Measurements from ENCODE around the gene FANCC.
"Not testable (repeated sequence)": the region's sequence is repeated elsewhere in the genome, so short reads cannot be mapped to it uniquely, and the experiment has no call there.

Gene FANCC

DNA sequence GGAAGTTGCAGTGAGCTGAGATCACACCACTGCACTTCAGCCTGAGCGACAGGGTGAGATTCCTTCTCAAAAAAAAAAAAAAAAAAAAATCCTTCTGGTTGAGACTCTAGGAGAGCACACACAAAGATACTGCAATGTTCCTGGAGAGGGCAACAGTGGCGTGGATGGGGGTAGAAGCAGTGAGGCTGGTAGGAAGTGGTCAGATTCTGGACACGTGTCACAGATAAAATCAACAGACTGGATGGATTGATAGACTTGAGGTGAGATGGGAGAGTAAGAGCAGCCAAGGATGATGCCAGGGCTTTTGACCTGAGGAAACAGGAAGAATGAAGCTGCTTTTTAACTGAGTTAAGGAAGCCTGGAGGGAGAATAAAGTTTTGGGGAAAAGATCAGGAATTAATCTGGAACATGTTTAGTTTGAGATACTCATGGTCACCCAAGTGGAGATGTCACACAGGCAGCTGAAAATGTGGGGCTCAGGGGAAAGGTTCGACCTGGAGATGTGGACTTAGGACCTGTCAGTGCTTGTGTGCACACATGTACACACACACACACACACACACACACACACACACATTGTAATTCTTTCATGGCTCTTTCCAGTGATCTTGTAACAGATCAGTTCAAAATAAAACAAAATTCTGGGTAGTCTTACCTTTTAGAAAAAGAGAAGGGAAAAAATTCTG, 88.1 kb downstream of the FANCC start:
- no peak for DNase-seq (ENCODE audit: low spot score)

DNA sequence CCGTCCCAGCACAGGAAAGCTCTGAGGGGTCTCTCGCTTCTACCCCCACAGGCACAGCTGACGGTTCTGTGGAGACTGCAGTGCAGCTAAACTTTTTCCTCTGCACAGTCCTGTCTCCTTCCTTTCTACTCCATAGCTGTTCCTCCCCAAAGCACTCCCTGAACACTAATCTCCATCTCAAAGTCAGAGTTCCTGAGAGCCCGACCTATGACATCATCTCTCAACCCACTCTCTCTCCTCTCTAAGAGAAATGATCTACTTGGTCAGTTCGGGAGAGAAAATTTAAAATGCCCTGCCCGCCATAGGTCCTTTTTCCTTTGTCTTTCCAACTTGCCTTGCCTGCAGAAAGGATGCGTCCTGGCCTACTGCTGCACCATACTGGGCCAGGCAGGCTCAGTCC, 90.6 kb downstream of the FANCC start:
- DNase-seq (ENCODE audit: low spot score) = no peak

DNA sequence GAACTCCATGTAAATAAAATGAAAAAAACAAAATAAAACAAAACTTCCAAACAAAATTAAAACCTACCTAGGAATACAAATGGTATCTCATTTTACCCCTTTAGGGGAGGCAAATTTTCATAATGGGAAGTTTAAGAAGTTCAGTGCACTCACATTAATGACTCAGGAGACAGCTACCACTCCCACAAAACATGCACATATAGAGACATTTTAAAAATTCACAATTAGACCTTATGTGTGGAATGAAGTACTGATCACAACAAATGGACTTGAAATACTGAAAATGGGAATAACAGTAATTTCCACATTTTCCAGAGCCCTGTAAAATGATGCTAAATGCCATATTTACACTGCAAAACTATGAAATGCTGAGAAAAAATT, 91.8 kb downstream of the FANCC start:
- DNase-seq (ENCODE audit: low spot score) = no peak

DNA sequence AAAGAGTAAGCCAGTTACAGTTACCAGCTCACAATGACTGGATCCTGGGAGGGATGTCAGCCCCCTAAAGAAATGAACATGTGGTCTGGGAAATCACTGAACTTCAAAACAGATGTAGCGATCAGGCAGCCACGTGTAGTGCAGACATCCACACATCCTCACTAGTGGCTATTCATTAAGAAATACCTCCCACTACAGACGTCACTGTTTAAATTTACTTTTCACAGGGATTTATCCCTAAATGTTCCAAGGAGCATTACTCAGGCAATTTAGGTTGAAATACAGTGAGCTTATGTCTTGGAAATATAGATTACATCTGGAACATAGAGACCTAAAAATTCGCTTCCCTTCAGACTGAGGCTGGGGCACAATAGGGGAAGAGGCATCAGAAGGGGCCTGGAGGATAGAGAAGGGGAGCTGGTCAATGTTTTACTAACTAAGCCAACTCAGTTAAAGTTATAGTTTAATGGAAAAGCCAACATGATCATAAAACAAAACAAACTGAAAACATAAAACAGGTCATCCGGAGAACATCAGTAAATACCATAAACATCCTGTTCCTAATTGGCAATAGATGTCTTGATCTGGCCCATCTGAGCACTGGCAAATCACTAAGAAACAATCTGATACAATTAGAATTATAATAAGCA, 92.3 kb downstream of the FANCC start:
- DNase-seq (ENCODE audit: low spot score) = no peak

DNA sequence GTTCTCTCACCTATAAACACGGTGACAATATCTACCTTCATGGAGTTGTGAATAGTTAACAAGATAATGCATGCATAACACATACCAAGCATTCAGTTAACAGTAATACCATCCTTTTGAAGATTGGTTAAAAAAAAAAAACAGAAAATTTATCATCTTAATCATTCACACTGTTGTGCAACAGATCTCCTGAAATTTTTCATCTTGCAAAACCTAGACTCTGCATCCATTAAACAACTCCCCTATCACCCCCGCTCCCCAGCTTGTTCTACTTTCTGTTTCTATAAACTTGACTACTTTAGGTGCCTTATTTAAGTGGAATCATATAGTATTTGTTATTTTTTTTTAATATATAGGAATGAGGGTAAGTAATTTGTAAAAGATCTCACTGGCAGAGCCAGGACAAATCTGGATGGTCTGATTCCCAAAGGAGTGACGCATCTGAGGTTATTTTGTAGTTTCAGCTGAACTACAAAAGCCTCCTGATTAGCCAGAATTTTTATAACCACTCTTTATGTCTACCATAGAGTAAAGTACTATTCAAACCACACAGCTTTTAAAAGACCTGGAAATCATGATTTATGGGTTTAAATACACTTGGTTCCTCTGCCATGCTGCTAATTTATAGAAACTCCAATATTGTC, 93.0 kb downstream of the FANCC start:
- no peak for DNase-seq (ENCODE audit: low spot score)

DNA sequence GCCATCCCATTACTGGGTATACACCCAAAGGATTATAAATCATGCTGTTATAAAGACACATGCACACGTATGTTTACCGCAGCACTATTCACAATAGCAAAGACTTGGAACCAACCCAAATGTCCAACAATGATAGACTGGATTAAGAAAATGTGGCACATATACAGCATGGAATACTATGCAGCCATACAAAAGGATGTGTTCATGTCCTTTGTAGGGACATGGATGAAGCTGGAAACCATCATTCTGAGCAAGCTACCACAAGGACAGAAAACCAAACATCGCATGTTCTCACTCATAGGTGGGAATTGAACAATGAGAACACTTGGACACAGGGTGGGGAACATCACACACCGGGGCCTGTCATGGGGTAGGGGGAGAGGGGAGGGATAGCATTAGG, 97.2 kb downstream of the FANCC start:
- DNase-seq (ENCODE audit: low spot score) = not testable (repeated sequence)

DNA sequence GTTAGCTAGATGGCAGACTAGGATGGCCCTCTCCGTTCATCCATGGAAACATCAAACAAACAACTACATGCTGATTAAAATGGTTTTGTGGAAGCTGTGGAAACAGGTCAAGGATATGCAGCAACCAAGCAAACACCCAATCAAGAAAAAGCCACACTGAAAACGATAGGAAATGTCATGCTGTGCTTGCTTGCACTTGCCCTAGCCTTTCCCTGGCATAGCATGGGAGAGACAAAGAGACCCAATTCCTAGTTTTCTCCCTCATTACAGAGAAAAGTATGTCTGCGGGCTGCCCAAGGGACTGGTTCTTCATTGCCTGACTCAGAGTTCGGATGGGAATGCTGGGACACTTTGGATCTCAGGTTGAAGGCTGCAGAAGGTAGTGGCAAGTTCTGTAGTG, 98.7 kb downstream of the FANCC start:
- DNase-seq (ENCODE audit: low spot score) = no peak

DNA sequence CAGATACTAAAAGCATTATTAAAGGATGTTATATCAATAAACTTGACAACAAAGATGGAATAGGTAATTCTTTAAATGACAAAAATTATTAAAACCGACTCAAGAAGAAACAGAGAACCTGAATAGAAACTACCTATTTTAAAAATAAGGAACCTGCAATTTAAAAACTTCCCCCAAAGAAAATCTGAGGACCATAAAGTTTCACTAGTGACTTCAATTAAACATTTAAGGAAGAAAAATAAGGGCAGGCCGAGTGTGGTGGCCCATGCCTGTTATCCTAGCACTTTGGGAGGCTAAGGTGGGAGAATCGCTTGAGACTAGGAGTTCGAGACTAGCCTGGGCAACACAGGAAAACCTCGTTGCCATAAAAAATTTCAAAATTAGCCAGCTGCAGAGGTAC, 99.6 kb downstream of the FANCC start:
- no peak for DNase-seq (ENCODE audit: low spot score)

DNA sequence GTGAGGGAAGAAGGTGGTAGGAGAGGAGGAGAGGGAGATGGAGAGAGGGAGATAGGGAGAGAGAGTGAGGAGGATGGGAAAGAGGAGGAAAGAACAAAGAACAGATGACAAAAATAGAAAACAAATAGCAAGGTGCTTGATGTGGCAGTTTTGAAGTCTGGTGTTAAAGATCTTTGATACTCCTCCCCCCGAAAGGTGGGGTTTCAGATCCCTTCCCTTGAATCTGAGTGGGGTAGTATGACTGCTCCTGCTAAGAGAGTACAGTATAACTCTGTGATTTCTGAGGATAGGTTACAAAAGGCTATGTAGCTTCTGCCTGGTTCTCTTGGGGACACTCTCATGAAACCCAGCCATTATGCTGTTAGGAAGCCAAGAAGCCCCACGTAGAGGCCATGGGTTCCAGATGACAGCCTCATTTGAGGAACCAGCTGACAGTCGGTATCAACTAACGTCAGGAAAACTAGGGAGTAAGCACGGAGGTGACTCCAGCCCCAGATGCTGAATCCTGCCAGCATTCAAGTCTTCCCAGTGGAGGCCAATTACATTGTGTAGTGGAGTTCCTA, 102.1 kb downstream of the FANCC start:
- no peak for DNase-seq (ENCODE audit: low spot score)

DNA sequence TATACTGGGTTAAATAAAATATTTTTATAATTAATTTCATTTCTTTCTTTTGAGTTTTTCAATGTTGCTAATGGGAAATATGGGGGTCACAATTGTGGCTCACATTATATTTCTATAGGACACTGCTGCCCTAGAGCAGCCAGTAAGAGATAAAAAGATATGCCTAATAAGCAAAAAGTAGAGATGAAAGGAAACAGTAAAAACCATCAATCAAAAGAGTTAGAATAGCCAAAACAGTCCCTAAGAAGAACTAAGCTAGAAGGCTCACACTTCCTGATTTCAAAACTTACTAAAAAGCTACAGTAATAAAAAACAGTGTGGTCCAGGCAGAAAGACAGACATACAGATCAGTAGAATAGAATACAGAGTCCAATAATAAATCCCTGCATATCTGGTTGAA, 104.4 kb downstream of the FANCC start:
- DNase-seq (ENCODE audit: low spot score) = no peak

DNA sequence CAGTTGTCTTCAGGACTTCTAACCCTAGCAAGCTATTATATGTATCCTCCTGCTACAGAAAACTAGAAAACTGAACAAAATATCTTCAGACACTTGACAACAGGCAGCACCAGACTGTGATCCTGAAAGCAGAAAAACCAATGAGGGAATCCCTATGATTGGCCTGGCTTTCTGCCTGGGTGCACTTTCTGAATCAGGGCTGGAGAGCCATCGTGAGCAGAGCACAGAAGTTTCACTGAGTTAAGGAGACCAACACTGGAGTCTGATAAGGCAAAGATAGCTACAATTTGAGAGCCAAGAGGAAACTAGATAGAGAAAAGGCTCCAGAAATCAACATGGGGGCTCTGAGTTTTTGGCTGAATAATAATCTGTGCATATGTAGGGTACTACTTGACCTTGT, 106.5 kb downstream of the FANCC start:
- no peak for DNase-seq (ENCODE audit: low spot score)

DNA sequence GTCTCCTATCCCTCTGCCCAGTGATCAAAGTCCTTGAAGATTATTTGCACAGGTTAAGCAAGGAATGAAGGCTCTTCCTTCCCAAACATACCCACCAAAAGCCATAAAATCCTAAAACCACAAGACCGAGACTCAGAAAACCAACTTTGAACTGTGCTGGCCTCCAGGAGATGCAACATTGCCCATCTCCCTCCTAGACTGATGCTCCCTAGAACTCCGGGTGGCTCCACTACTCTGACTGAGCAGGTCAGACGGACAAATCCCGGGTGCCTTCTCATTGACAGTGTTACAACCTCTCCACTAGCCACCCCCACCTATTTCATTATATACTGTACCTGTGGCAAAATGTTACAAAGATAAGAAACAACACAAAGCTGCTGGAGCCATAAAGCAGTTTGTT, 110.1 kb downstream of the FANCC start:
- DNase-seq (ENCODE audit: low spot score) = no peak

DNA sequence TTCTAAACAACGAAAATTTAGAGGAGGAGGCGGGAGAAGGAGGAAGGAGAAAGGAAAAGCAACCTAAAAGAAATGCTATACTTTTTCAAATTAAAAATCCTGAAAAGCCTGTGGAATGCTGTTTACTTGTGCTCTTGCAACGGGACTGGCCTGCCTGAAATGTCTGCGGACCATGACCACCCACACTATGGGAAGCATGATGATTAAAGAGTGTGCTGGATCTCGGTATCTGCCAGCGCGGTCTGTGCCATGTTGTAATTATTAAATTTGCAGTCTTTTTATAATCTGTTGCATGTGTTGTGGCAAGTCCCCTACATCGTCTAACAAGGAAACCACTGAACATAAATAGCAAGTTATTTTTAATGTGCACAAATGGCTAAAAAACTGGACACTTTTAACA, 111.4 kb downstream of the FANCC start:
- DNase-seq (ENCODE audit: low spot score) = peak; percentile 57

DNA sequence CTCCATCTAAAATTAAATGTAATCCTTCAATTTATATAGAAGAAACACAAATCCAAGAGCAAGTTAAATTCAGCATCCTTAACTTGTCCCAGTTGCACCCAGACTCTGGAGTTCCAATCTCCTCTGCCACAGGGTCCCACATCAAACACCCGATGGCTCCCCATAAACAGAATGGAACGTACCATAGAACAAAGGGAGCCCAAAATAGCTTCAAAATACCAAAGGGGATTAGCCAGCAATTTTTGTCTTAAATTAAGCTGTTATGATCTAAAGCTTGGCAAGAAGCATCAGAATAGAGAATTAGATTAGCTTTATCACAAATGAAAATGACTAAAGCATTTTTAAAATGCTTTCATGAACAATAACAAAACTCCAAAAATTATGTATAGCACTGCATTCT, 112.8 kb downstream of the FANCC start:
- no peak for DNase-seq (ENCODE audit: low spot score)

DNA sequence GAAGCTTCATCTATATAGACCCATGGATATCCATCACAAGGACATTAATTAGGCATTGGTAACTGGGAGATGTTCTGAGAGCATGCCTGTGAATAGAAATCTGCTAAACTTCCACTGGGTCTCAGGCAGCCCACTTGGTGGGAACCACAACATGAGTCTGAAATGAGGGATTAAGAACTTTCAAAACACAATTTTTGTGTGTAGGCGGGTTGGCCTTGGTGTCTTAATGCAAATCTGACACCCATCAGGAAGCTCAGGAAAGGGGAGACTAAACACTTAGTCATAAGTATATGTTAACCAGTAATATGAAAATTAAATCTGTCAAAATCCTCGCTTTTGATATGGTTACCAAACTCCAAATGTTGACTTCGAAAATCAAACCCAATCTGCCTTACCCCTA, 113.2 kb downstream of the FANCC start:
- DNase-seq (ENCODE audit: low spot score) = no peak

DNA sequence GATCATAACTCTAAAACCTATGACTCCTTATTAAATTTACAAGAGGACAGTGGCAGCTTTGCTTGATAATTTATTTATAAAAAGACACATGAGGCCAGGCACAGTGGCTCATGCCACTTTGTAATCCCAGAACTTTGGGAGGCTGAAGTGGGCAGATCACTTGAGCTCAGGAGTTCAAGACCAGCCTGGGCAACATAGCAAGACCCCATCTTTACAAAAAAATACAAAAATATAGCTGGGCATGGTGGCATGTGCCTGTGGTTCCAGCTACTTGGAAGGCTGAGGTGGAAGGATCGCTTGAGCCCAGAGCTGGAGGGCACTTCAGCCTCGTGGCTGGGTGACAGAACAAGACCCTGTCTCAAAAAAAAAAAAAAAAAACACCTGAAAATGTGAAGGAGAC, 114.5 kb downstream of the FANCC start:
- not testable (repeated sequence) for DNase-seq (ENCODE audit: low spot score)

DNA sequence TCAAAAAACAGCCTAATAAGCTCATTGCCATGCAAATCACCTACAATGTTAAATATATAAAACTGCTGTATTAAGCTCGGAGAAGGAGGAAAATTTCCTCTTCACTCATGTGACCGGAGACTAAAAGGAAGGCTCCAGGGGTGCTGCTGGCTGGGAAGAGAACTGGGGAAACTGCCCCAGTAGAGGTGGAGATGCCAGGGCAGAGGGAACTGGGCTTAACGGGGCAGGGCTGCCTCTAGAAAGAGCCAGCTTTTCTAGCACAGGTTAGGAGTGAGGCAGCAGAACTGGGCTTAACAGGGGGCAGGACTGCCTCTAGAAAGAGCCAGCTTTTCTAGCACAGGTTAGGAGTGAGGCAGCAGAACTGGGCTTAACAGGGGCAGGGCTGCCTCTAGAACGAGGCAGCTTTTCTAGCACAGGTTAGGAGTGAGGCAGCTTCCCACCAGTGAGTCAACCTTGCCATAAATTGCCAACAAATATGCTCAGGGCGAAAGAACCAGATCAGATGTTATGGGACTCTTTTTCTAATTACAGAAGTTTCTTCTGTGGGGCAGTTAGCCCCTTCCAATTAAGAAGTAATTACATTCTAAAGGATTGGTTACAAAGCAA, 115.3 kb downstream of the FANCC start:
- DNase-seq (ENCODE audit: low spot score) = no peak

DNA sequence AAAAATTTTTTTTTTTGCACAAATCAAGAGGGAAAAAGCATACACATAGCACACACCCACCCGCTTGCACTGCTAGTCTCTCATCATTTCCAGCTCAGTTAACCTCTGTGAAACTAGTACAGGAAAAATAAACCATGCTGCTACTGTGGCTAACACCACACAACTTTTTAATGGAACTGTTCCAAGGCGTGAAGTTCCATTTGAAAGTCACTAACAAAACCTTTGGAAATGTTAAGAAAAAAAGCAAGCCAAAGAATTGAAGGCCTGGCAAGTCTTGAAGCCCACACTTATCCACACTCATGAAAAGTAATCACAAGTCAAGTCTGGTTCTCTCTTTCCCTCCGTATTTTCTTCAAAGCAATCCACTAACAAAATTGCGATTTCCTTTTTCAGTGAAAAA, 116.3 kb downstream of the FANCC start:
- no peak for DNase-seq (ENCODE audit: low spot score)

DNA sequence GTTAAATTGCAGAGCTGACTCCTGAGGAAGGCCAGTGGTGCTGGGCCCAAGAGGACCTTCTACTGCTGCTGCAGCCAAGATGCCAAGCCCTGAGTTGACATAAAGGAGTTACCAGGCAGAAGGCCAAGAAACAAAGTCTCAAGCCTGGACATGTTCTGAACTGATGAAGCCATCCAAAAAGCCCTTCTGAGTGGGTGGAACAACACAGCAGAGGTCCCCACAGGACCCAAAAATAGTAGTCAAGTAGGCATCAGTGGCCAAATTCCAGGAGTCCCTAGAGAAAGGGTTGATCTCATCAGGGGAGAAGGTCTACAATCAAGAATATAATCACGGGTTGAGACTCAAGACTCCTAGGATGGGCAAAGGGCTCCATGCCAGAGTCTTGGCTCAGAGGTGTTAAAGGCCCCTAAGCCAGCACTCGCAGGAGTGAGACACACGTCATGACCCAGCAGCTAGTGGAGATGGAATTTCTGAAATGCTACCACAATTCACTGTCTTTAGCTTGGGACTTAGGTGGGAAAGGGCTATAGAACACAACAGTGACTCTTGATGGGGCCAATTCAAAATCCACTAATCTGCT, 119.7 kb downstream of the FANCC start:
- DNase-seq (ENCODE audit: low spot score) = peak; percentile 51

DNA sequence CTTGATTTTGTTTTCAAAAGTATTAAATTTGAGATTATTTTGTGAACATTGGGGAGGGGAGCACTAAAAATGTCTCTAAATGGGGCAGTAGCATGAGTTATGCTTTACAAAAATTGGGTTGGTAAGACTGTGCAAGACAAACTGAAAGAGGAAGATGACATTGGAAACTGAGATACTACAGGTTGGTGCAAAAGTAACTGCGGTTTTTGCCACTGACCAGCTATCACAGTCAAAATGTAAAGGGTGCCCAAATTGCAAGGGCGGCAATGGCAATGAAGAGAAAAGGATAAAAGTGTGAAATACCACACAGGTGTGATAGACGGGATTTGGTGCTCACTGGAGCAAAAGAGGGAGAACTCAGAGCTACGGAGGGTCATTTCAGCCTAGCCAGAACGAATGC, 124.0 kb downstream of the FANCC start:
- DNase-seq (ENCODE audit: low spot score) = no peak

DNA sequence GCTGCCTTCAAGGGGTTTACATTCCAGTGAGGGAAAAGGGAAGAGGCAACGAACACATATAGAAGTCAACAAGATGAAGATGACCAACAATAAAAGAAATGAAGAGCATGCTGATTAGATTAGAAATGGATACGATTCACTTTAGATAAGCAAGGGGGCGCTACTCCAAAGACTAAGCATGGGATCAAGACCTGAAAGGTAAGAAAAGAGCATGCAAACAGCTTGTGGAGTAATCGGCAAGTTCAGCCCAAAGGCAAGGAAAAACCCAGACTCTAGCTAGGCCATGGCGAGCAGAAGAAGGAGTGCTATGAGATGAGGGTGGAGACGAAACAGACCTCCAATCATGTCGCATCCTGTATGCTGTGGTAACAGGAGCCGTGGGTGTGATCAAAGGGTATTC, 124.4 kb downstream of the FANCC start:
- no peak for DNase-seq (ENCODE audit: low spot score)

DNA sequence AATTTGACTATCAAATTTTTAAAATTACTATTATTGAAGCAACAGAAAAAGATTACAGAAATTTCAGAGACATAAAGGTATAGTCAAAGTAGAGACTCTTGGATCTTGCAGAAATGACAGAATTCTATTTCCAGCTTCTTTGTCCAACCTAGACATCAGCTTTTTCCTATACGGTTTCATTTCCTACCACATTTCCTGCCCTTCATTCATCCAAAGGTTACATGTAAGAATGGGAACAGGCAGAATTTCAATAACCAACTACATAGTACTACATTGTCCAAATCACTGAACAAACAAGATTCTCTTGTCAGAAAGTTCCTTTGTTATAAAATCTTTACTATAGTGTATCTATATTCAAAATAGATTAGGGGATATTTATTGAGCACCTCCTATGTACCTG, 124.9 kb downstream of the FANCC start:
- no peak for DNase-seq (ENCODE audit: low spot score)

DNA sequence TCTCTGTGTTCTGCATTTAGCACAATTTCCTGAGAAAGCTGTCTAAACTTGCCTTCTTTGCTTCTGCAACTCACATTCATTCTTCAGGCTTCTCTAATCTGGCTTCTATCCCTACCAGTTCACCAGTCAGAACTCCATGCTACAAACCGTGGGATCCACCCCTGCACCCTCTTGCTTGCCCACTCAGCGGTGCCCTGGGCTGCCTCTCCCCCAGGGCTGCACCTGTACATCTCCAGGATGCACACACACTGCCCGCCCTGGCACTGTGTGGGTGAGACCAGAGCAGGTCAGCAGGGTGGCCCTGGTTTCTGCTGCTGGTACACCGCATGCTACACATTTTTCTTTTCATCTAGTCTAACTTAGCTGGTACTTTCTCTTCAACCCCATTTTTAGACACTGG, 127.1 kb downstream of the FANCC start:
- DNase-seq (ENCODE audit: low spot score) = no peak

Data from AG08395 (cell line).